ENCODE results near the gene SHROOM3. TPM values are rescaled to one million over a fixed set of nuclear protein-coding genes. Genes with fewer than 3 reads are reported as not detected.

SHROOM3 gene
- total RNA-seq, 2 experiments from 2014 or later = not detected

DNA sequence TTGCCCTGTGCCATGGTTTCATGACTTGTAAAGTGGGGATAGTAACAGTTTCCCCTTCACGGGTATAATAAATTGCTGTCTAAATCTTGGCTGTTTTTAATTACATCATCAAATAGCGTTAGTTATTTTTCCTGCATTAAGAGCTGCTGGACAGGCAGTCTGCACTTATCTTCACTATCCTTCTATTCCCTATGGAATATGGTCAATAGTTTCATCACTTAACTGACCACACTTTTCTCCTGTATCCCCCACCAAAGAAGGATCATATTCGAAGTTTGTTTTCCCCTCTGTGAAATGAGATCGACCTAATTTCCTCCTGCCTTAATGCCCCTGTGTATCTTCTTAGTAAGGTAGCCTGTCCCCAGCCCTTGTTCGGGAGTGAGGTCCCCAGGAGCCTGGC, 133.2 kb downstream of the SHROOM3 start:
- H3K27me3 Mint-ChIP-seq (ENCODE audit: low read depth) = peaks cover 9% of the 10 kb centered on the region
- H3K9me3 Mint-ChIP-seq (ENCODE audit: insufficient read depth) = no peaks in the 10 kb centered on the region
- H3K36me3 Mint-ChIP-seq (ENCODE audit: low read depth) = no peaks in the 10 kb centered on the region
- ATAC-seq = no peak
- no peak overlapping the region for H3K27ac Mint-ChIP-seq
- peaks cover 8% of the 10 kb centered on the region for H3K4me1 Mint-ChIP-seq (ENCODE audit: low read depth)
- ChIA-PET CTCF (interaction anchor here (0.6 kb wide), 1 partner anchor 626 kb away, joined by 4 read pairs; no protein-coding TSS in a partner anchor), POLR2A (no interaction called here)
- H3K4me3 Mint-ChIP-seq = no peak overlapping the region
- DNase-seq = no peak

DNA sequence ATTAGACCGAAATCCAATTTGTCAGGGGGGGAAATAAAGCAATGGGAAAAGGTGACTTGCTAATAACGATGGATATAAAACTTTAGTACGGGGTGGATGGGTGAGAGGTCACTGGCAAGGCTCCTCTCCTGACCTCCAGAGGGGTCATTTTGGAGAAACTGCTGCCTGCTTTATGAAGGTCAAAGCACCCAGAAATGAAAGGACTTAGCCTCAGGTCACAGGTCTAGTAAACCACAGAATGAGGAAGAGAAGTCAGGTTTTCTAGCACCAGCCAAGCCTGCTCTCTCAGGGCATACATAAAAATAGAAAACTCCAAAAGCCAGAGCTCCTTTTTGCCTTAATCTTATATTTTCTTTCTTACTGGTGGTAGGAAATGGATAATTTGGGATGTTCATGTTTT, 134.2 kb downstream of the SHROOM3 start:
- POLR2A ChIA-PET = no interaction called here

DNA sequence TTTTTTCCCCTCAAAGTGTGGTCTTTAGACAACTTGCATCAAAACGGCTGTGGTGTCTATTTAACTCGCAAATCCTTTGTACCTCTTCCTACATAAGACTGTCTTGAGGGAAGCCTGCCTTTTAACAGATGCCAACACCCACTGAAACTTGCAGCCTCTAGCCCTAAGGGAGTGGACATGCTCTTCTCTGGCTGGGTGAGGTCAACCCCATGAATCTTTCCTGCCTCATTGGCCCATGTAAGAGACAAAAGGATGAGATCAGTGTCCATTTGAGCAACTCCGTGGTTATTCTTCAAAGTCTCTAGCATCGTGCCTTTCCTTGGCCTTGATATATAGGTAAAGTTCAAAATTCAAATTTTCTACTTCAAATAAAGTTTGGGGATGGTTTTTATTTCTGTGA, 134.7 kb downstream of the SHROOM3 start:
- ChIA-PET CTCF (interaction anchor here (0.6 to 0.7 kb wide), 2 partner anchors 39 to 464 kb away, joined by 3 to 4 read pairs; no protein-coding TSS in a partner anchor), POLR2A (no interaction called here)
- Mint-ChIP-seq H3K4me3 (no peak overlapping the region), H3K27me3 (ENCODE audit: low read depth) (peaks cover 9% of the 10 kb centered on the region), H3K9me3 (ENCODE audit: insufficient read depth) (no peaks in the 10 kb centered on the region), H3K36me3 (ENCODE audit: low read depth) (no peaks in the 10 kb centered on the region), H3K27ac (no peak overlapping the region), H3K4me1 (ENCODE audit: low read depth) (no peaks in the 10 kb centered on the region)
- ATAC-seq (no peak), DNase-seq (no peak)

More for the DNA sequence above, 134.2 kb downstream of the SHROOM3 start:
- Mint-ChIP-seq H3K27ac (no peak overlapping the region), H3K27me3 (ENCODE audit: low read depth) (peaks cover 9% of the 10 kb centered on the region), H3K4me3 (no peak overlapping the region), H3K36me3 (ENCODE audit: low read depth) (no peaks in the 10 kb centered on the region), H3K9me3 (ENCODE audit: insufficient read depth) (no peaks in the 10 kb centered on the region), H3K4me1 (ENCODE audit: low read depth) (no peaks in the 10 kb centered on the region)
- ATAC-seq (no peak), DNase-seq (no peak)
- CTCF ChIA-PET = interaction anchor here (0.6 to 0.7 kb wide), 2 partner anchors 40 to 464 kb away, joined by 3 to 4 read pairs; no protein-coding TSS in a partner anchor

- H3K27ac Mint-ChIP-seq = no peak overlapping the region
- POLR2A ChIA-PET = no interaction called here
- H3K4me1 Mint-ChIP-seq (ENCODE audit: low read depth) = no peaks in the 10 kb centered on the region
- CTCF ChIA-PET = no interaction called here
- DNase-seq (no peak), ATAC-seq (no peak)
- no peaks in the 10 kb centered on the region for H3K36me3 Mint-ChIP-seq (ENCODE audit: low read depth)
- H3K9me3 Mint-ChIP-seq (ENCODE audit: insufficient read depth) = no peaks in the 10 kb centered on the region
- H3K4me3 Mint-ChIP-seq = no peak overlapping the region
- H3K27me3 Mint-ChIP-seq (ENCODE audit: low read depth) = peaks cover 13% of the 10 kb centered on the region
These were observed 135.3 kb downstream of the SHROOM3 start for GRCh38 chr4:76570141-76570973.

DNA sequence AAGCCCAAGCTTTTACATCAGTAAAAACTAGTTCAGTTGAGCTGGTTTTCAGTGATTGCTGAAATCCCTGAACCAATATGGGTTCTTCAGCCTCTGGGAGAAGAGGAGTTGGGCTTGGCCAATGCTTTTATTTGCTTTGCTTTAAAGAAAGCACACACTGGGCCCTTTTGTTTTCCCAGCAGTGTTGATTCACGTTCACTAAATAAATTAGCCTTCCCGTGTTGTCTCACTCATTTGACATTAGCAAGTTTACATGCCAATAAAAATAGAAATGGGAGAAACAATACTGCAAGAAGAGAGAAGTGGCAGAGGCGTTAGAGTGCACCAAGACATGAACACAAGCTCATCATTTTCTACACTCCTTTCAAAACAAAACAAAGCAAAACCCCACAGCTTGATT, 136.2 kb downstream of the SHROOM3 start:
- Mint-ChIP-seq H3K4me1 (ENCODE audit: low read depth) (no peaks in the 10 kb centered on the region), H3K36me3 (ENCODE audit: low read depth) (no peaks in the 10 kb centered on the region), H3K27me3 (ENCODE audit: low read depth) (peaks cover 19% of the 10 kb centered on the region), H3K27ac (no peak overlapping the region), H3K4me3 (no peak overlapping the region), H3K9me3 (ENCODE audit: insufficient read depth) (no peaks in the 10 kb centered on the region)
- no peak for DNase-seq
- ATAC-seq = no peak
- CTCF ChIA-PET = no interaction called here
- POLR2A ChIA-PET = no interaction called here

GRCh38 chr4:76572224-76572623, 137.2 kb downstream of the SHROOM3 start:
- ChIA-PET CTCF (no interaction called here), POLR2A (no interaction called here)
- Mint-ChIP-seq H3K27ac (no peak overlapping the region), H3K36me3 (ENCODE audit: low read depth) (no peaks in the 10 kb centered on the region), H3K4me3 (no peak overlapping the region), H3K4me1 (ENCODE audit: low read depth) (no peaks in the 10 kb centered on the region), H3K9me3 (ENCODE audit: insufficient read depth) (no peaks in the 10 kb centered on the region), H3K27me3 (ENCODE audit: low read depth) (peaks cover 22% of the 10 kb centered on the region)
- DNase-seq (no peak), ATAC-seq (no peak)

GRCh38 chr4:76576824-76577223, 141.8 kb downstream of the SHROOM3 start:
- Mint-ChIP-seq H3K4me3 (no peak overlapping the region), H3K4me1 (ENCODE audit: low read depth) (no peaks in the 10 kb centered on the region), H3K36me3 (ENCODE audit: low read depth) (no peaks in the 10 kb centered on the region), H3K27ac (no peak overlapping the region), H3K9me3 (ENCODE audit: insufficient read depth) (no peaks in the 10 kb centered on the region), H3K27me3 (ENCODE audit: low read depth) (peaks cover 24% of the 10 kb centered on the region)
- POLR2A ChIA-PET = no interaction called here
- DNase-seq (no peak), ATAC-seq (no peak)
- CTCF ChIA-PET = no interaction called here

GRCh38 chr4:76578002-76578560, 143.1 kb downstream of the SHROOM3 start:
- Mint-ChIP-seq H3K4me1 (ENCODE audit: low read depth) (no peaks in the 10 kb centered on the region), H3K36me3 (ENCODE audit: low read depth) (no peaks in the 10 kb centered on the region), H3K27me3 (ENCODE audit: low read depth) (peaks cover 36% of the 10 kb centered on the region), H3K4me3 (no peak overlapping the region), H3K27ac (no peak overlapping the region), H3K9me3 (ENCODE audit: insufficient read depth) (no peaks in the 10 kb centered on the region)
- POLR2A ChIA-PET = no interaction called here
- DNase-seq = no peak
- ATAC-seq = no peak
- CTCF ChIA-PET = interaction anchor here (1.5 kb wide), 1 partner anchor 73 kb away, joined by 3 read pairs; no protein-coding TSS in a partner anchor

DNA sequence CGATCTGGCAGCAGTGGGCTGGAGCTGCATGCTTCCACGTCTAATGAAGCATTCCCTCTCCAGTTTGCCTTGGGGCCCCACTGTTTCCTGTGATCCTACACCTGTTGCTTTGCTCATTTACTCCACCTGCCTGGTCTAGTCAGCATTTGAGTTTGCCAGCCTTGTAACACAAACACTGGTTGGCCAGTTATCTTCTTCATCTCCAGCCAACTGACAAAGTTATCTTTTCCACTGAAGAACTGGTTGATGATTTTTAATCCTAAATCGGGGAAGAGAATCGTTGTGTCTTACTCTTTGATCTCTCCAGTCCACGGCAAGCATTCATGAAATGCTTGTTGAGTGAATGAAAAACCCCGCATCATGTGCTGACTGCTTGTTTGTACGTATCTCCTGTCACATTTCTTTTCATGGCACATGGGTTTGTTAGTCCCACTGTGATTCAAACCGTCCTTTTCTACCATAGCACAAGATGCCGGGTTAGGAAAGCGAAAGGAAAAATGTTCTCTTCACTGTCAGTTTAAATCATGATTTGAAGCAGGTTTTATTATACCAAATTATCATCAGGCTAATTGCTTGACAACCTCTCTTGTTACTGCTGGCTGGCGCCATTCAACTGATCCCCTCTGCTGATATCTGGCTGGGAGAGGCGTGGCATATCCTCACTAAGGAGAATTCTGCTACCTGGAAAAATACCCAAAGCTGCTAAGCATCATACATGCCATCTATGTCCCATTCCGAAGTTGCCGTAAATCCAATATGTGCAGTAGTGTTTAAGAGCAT, 144.8 kb downstream of the SHROOM3 start:
- no peaks in the 10 kb centered on the region for H3K36me3 Mint-ChIP-seq (ENCODE audit: low read depth)
- ATAC-seq (no peak), DNase-seq (no peak)
- POLR2A ChIA-PET = no interaction called here
- H3K27ac Mint-ChIP-seq = no peak overlapping the region
- peaks cover 44% of the 10 kb centered on the region for H3K27me3 Mint-ChIP-seq (ENCODE audit: low read depth)
- no peaks in the 10 kb centered on the region for H3K9me3 Mint-ChIP-seq (ENCODE audit: insufficient read depth)
- CTCF ChIA-PET = no interaction called here
- no peak overlapping the region for H3K4me3 Mint-ChIP-seq
- no peaks in the 10 kb centered on the region for H3K4me1 Mint-ChIP-seq (ENCODE audit: low read depth)

GRCh38 chr4:76581077-76581962, 146.3 kb downstream of the SHROOM3 start:
- POLR2A ChIA-PET = no interaction called here

GRCh38 chr4:76582074-76582816, 147.2 kb downstream of the SHROOM3 start:
- no peak overlapping the region for H3K27ac Mint-ChIP-seq
- POLR2A ChIA-PET = no interaction called here
- peaks cover 5% of the 10 kb centered on the region for H3K4me1 Mint-ChIP-seq (ENCODE audit: low read depth)
- ATAC-seq (no peak), DNase-seq (no peak)
- no peaks in the 10 kb centered on the region for H3K9me3 Mint-ChIP-seq (ENCODE audit: insufficient read depth)
- no peaks in the 10 kb centered on the region for H3K36me3 Mint-ChIP-seq (ENCODE audit: low read depth)
- CTCF ChIA-PET = no interaction called here
- H3K4me3 Mint-ChIP-seq = no peak overlapping the region
- H3K27me3 Mint-ChIP-seq (ENCODE audit: low read depth) = peaks cover 52% of the 10 kb centered on the region

More at GRCh38 chr4:76581077-76581962, 146.3 kb downstream of the SHROOM3 start:
- H3K27me3 Mint-ChIP-seq (ENCODE audit: low read depth) = peaks cover 48% of the 10 kb centered on the region
- H3K27ac Mint-ChIP-seq = no peak overlapping the region
- no peaks in the 10 kb centered on the region for H3K36me3 Mint-ChIP-seq (ENCODE audit: low read depth)
- H3K4me1 Mint-ChIP-seq (ENCODE audit: low read depth) = peaks cover 5% of the 10 kb centered on the region
- H3K4me3 Mint-ChIP-seq = no peak overlapping the region
- no peak for DNase-seq
- CTCF ChIA-PET = no interaction called here
- no peaks in the 10 kb centered on the region for H3K9me3 Mint-ChIP-seq (ENCODE audit: insufficient read depth)
- no peak for ATAC-seq
